GM12891 (cell line): ENCODE measurements around the gene DNHD1.

Source experiments
- DNase-seq: peaks from one replicate; pipeline ENCODE4 v3.0.0; 2011; ENCODE audit warnings: low spot score; ENCODE audit not compliant: insufficient read length
- FAIRE-seq: peaks from 2 replicates; lab custom pipeline; 2011; peaks lifted over from hg19 to GRCh38; lab: Jason Lieb, UNC
- PAX5 ChIP-seq: IDR thresholded peaks from 2 replicates; pipeline ENCODE4 v1.6.1; 2011; ENCODE audit warnings: low read length, moderate library complexity, mild to moderate bottlenecking; ENCODE audit not compliant: insufficient read depth, severe bottlenecking
- POLR2A ChIP-seq: IDR thresholded peaks from 2 replicates; pipeline ENCODE4 v1.6.1; 2011; ENCODE audit warnings: low read depth, low read length, control low read depth
- POLR2AphosphoS5 ChIP-seq: IDR thresholded peaks from 2 replicates; pipeline ENCODE4 v1.6.1; 2011; ENCODE audit warnings: low read depth, low read length, control low read depth
- POU2F2 ChIP-seq: IDR thresholded peaks from 2 replicates; pipeline ENCODE4 v1.6.1; 2011; ENCODE audit warnings: low read depth, mild to moderate bottlenecking, control low read depth, low read length, moderate library complexity
- SPI1 ChIP-seq: IDR thresholded peaks from 2 replicates; pipeline ENCODE4 v1.6.1; 2011; ENCODE audit warnings: low read depth, low read length, control low read depth
- TAF1 ChIP-seq: IDR thresholded peaks from 2 replicates; pipeline ENCODE4 v1.6.1; 2011; ENCODE audit warnings: low read depth, low read length, control low read depth

Gene DNHD1

GRCh38 chr11:6583584-6583983 is 86.5 kb downstream of the DNHD1 start:
- FAIRE-seq (no peak), DNase-seq (no peak)
- TF ChIP-seq PAX5 (no peak), POLR2AphosphoS5 (no peak), POU2F2 (no peak), SPI1 (no peak), TAF1 (no peak), POLR2A (no peak)

DNA sequence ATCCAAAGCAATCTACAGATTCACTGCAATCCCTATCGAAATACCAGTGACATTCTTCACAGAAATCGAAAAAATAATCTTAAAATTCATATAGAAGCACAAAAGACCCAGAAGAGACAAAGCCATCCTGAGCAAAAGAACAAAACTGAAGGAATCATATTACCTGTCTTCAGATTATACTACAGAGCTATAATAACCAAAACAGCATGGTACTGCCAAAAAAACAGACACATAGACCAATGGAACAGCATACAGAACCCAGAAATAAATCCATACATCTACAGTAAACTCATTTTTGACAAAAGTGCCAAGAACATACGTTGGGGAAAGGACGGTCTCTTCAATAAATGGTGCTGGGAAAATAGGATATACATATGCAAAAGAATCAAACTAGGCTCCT is 87.4 kb downstream of the DNHD1 start:
- DNase-seq (no peak), FAIRE-seq (no peak)
- TF ChIP-seq POLR2AphosphoS5 (no peak), SPI1 (no peak), PAX5 (no peak), POLR2A (no peak), TAF1 (no peak), POU2F2 (no peak)

- DNase-seq: no peak
- FAIRE-seq: no peak
These were observed 89.6 kb downstream of the DNHD1 start for GRCh38 chr11:6586434-6587359.

DNA sequence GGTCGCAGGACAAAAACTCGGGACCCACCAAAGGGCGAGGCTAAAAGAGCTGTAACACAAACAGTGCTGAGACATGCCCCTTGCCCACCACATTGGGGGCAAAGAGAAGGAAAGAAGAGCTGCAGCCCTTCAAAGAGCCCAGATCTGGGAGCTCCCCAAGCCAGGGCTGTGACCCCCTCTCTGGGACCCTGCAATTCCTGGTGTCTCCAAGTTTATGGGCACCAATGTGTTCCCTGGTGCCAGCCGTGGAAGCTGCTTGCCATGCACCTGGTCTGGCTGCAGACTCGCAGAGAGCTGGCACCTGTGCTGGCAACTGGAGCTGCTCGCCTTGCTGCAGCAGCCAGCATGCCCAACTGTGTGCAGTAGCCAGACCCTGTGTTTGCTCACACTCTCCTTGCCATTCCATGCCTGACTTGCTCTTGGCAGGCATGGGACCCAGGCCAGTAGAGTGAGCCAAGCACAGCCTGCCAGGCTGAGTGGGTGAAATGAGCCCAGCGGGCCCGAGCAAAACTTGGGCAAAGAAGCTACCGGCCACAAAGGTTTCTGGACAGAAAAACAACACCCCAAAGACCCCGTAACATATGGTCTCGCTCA is 90.4 kb downstream of the DNHD1 start:
- DNase-seq: no peak
- TF ChIP-seq POLR2A (no peak), PAX5 (no peak), POLR2AphosphoS5 (no peak)
- no peak for FAIRE-seq

More at GRCh38 chr11:6586434-6587359, 89.6 kb downstream of the DNHD1 start:
- TF ChIP-seq PAX5: no peak
- no peak for TF ChIP-seq SPI1
- no peak for TF ChIP-seq TAF1
- no peak for TF ChIP-seq POU2F2
- TF ChIP-seq POLR2A: no peak
- no peak for TF ChIP-seq POLR2AphosphoS5

- TF ChIP-seq TAF1 (no peak), POLR2AphosphoS5 (no peak), SPI1 (no peak), PAX5 (no peak), POU2F2 (no peak), POLR2A (no peak)
- FAIRE-seq (no peak), DNase-seq (no peak)
These were observed 90.9 kb downstream of the DNHD1 start for GRCh38 chr11:6588018-6588417.

- no peak for DNase-seq
- TF ChIP-seq PAX5 (no peak), POLR2A (no peak), POLR2AphosphoS5 (no peak), TAF1 (no peak), POU2F2 (no peak), SPI1 (no peak)
- FAIRE-seq: no peak
These were observed 97.2 kb downstream of the DNHD1 start for GRCh38 chr11:6594142-6594768.

DNA sequence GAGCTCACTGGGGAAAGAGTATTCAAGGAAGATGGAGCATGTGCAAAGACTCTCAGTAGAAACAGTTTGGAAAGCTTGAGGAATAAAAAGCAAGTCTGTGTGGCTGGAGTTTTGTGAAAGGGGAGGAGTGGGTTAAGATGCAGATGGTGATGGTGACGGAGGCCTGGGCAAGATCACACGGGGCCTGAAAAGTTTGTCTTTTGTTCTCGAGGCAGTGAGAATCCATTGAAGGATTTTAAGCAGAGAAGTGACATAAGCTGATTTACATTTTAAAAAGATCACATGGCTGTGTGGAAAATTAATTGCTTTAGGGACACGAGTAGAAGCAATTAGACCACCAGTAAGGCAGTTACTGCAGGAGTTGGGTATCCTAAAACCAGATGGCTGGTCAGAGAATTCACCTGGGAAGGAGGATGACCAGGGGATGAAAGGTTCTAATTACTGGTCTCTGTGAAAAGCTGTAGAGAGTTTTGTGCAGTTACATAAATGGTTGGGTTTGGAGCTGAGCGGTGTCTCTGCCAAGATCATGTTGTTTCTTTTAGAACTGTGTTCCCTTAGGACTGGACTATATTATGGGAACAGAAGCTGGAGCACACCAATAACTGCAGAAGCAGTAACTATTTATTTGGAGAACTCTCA is 99.3 kb downstream of the DNHD1 start:
- FAIRE-seq (no peak), DNase-seq (no peak)
- TF ChIP-seq TAF1: no peak
- no peak for TF ChIP-seq POLR2A
- no peak for TF ChIP-seq POU2F2
- no peak for TF ChIP-seq POLR2AphosphoS5
- no peak for TF ChIP-seq PAX5
- TF ChIP-seq SPI1: no peak

DNA sequence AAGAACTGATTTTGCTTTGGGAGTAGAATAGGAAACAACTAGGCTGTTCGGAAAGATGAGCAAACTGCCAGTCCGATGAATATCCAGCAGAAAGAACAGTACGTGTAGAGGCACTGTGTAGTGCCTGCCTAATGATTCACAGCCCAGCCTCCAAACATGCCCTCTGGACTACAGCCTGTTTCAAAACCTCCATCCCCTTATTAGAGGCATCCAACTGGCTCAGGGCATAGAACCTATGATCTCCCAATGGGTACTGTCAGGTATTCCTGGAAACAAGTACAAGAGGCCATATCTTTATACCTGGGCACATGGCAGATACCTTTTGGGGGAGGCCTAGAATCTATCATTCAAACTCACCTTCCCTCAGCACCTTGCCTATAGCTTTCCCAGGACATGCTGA is 101.5 kb downstream of the DNHD1 start:
- FAIRE-seq: no peak
- DNase-seq: no peak
- TF ChIP-seq POLR2A: no peak
- TF ChIP-seq POLR2AphosphoS5: no peak
- no peak for TF ChIP-seq PAX5
- TF ChIP-seq SPI1: no peak
- no peak for TF ChIP-seq POU2F2
- no peak for TF ChIP-seq TAF1

DNA sequence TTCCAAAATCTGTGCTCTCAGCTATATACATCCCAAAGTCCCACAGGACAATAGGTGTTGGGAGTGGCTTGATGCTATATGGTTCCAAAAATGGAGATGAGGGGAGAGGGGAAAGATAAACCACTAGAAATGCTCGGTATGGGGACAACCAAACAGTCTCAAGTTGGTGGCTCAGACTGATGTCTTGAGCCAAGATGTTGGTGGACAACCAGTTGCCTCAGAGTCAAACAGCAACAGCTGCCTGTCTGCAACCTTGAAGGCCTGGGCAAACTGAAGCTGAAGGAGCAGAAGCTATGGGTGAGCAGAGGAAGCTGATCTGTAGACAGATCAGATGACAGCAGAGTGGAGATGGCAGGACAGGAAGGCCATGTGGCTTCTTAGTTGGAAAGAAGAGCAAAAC is 102.4 kb downstream of the DNHD1 start:
- no peak for DNase-seq
- no peak for TF ChIP-seq PAX5
- FAIRE-seq: no peak
